Measurements from ENCODE around the gene REEP1. TPM values are rescaled to one million over a fixed set of nuclear protein-coding genes. Genes with fewer than 3 reads are reported as not detected.

Gene REEP1
- polyA plus RNA-seq, 1 donor, result 36.9 TPM

DNA sequence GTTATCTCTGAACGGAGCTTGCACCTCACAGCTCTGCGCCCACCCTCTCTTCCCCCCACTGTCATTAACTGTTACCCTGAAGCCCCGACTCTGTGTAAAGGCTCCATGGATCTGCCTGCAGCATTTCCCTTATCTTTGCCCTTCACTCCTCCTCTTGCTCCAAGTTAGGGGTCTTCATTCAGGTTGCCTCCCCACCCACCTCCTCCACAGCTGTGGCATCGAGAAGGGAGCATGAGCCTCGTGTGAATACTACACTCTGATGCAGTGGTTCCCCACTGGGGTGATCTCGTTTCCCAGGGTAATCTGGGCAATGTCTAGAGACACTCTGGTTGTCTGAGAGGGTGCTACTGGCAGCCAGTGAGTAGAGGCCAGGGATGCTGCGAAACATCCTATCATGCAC is 51.4 kb downstream of the REEP1 start:
- Histone ChIP-seq H3K4me1 (ENCODE audit: control insufficient read depth, insufficient read depth, low read length) (peaks cover 18% of the 10 kb centered on the region), H3K9me3 (ENCODE audit: control insufficient read depth, low read depth, low read length) (no peaks in the 10 kb centered on the region), H3K4me3 (ENCODE audit: low read length) (no peak overlapping the region), H3K27me3 (ENCODE audit: control insufficient read depth, insufficient read depth, low read length) (no peaks in the 10 kb centered on the region), H3K36me3 (ENCODE audit: control insufficient read depth, insufficient read depth, low read length) (no peaks in the 10 kb centered on the region), H3K27ac (ENCODE audit: low read length) (no peak overlapping the region)
- no peak for DNase-seq
- WGBS (ENCODE audit: insufficient coverage, low lambda C conversion rate), result no CpG with 5 or more reads among the region's 7 CpGs

DNA sequence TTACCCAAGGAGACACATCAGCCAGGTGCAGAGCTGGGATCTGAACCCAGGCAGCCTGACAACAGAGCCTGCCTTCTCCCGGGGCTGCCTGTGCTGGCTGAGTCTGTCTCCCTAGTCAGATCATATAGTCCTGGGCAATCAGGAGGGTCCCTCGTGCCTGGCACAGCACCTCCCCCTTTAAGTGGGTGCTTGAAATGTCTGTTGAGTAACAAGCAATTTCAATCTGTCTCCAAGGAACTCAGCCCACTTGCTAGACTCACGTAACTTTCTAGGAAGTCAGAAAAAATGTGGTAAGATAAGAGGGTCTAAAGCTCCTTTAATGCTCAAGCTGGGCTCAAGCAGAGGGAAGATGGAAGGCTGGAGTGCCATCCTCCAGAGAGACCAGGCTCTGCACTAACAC is 51.9 kb downstream of the REEP1 start:
- H3K4me1 ChIP-seq (ENCODE audit: control insufficient read depth, insufficient read depth, low read length), result peaks cover 18% of the 10 kb centered on the region
- no peak overlapping the region for H3K27ac ChIP-seq (ENCODE audit: low read length)
- peak in 1 of 2 donors; percentile 45 for DNase-seq
- H3K36me3 ChIP-seq (ENCODE audit: control insufficient read depth, insufficient read depth, low read length), result no peaks in the 10 kb centered on the region
- H3K9me3 ChIP-seq (ENCODE audit: control insufficient read depth, low read depth, low read length), result no peaks in the 10 kb centered on the region
- WGBS (ENCODE audit: insufficient coverage, low lambda C conversion rate), result no CpG with 5 or more reads among the region's 3 CpGs
- H3K4me3 ChIP-seq (ENCODE audit: low read length), result no peak overlapping the region
- H3K27me3 ChIP-seq (ENCODE audit: control insufficient read depth, insufficient read depth, low read length), result no peaks in the 10 kb centered on the region

DNA sequence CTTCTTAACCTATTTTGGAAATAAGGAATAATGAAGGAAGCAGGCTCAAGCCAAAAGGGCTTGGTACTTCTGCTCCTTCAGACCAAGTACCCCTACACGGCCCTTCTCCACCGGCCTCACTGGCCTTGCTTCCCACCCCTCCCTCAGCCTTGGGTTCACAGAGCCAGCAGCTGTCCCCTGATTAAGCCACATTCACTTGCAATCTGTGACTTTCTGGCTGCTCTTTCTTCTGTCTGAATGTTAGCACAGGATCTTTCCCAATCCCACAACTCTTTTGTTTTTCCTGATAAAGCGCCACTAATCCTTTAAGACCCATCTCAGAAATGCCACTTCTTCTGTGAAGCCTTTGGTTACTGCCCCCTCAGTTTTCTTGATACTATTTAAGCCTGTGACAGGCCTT is 52.4 kb downstream of the REEP1 start:
- H3K36me3 ChIP-seq (ENCODE audit: control insufficient read depth, insufficient read depth, low read length), result no peaks in the 10 kb centered on the region
- no peaks in the 10 kb centered on the region for H3K27me3 ChIP-seq (ENCODE audit: control insufficient read depth, insufficient read depth, low read length)
- peaks cover 19% of the 10 kb centered on the region for H3K4me1 ChIP-seq (ENCODE audit: control insufficient read depth, insufficient read depth, low read length)
- 100% methylated on average over 1 of the region's 3 CpGs for WGBS (ENCODE audit: insufficient coverage, low lambda C conversion rate)
- no peaks in the 10 kb centered on the region for H3K9me3 ChIP-seq (ENCODE audit: control insufficient read depth, low read depth, low read length)
- no peak for DNase-seq
- H3K27ac ChIP-seq (ENCODE audit: low read length), result no peak overlapping the region
- no peak overlapping the region for H3K4me3 ChIP-seq (ENCODE audit: low read length)

DNA sequence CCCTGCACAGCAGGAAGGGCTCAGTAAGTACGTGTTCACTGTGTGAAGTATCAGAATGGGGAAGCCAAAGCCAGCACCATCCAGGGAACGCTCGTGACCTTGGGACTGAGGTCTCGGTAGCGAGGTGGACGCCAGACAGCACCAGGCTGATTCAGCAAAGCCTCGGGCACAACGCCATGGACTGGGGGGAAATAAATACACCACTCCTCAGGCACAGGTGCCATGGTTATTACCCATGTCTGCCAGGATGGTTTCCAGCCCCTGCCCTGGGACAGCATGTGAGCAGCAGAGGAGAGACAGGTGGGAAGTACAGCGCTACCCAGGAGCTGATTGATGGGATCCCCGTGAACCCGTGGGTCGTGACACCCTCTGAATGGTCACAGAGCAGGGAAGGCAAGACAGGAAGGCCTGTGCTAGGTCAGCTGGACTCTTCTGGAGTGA is 53.0 kb downstream of the REEP1 start:
- peaks cover 25% of the 10 kb centered on the region for H3K4me1 ChIP-seq (ENCODE audit: control insufficient read depth, insufficient read depth, low read length)
- no peak overlapping the region for H3K27ac ChIP-seq (ENCODE audit: low read length)
- no CpG with 5 or more reads among the region's 12 CpGs for WGBS (ENCODE audit: insufficient coverage, low lambda C conversion rate)
- no peaks in the 10 kb centered on the region for H3K36me3 ChIP-seq (ENCODE audit: control insufficient read depth, insufficient read depth, low read length)
- no peak overlapping the region for H3K4me3 ChIP-seq (ENCODE audit: low read length)
- no peaks in the 10 kb centered on the region for H3K27me3 ChIP-seq (ENCODE audit: control insufficient read depth, insufficient read depth, low read length)
- no peak for DNase-seq
- no peaks in the 10 kb centered on the region for H3K9me3 ChIP-seq (ENCODE audit: control insufficient read depth, low read depth, low read length)

DNA sequence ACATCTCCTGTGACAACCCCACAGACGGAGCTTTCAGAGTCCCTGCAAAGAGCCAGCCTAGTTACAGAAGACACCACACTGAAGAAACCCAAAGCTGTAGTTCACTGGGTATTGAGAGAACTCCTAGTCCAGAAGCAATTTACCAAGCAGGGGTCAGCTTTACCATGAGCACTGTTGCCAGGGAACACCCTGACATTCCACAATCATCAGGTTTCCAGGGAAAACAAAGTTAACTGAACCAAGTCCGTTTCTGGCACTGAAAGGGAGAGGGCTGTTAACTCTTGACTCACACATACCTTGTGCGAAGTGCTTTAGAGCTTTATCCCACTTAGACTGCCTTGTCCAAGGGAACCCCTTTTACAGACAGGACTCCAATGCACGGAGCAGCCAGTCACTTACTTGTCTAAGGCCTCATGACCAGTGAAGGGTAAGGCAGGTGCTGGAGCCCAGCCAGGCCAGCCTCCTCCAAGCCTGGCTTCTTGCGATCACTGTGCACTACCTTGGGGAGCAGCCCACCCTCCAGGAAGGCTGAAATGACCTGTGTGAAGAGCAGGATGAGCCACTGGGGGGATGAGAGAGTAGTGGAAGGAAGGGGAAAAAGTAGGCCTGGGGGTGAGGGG is 53.9 kb downstream of the REEP1 start:
- WGBS (ENCODE audit: insufficient coverage, low lambda C conversion rate), result no CpG with 5 or more reads among the region's 5 CpGs
- Histone ChIP-seq H3K36me3 (ENCODE audit: control insufficient read depth, insufficient read depth, low read length) (no peaks in the 10 kb centered on the region), H3K4me3 (ENCODE audit: low read length) (no peak overlapping the region), H3K4me1 (ENCODE audit: control insufficient read depth, insufficient read depth, low read length) (peaks cover 26% of the 10 kb centered on the region), H3K27ac (ENCODE audit: low read length) (peak overlapping the region; percentile 45), H3K27me3 (ENCODE audit: control insufficient read depth, insufficient read depth, low read length) (no peaks in the 10 kb centered on the region), H3K9me3 (ENCODE audit: control insufficient read depth, low read depth, low read length) (no peaks in the 10 kb centered on the region)
- peak; percentile 75 to 84 for DNase-seq

DNA sequence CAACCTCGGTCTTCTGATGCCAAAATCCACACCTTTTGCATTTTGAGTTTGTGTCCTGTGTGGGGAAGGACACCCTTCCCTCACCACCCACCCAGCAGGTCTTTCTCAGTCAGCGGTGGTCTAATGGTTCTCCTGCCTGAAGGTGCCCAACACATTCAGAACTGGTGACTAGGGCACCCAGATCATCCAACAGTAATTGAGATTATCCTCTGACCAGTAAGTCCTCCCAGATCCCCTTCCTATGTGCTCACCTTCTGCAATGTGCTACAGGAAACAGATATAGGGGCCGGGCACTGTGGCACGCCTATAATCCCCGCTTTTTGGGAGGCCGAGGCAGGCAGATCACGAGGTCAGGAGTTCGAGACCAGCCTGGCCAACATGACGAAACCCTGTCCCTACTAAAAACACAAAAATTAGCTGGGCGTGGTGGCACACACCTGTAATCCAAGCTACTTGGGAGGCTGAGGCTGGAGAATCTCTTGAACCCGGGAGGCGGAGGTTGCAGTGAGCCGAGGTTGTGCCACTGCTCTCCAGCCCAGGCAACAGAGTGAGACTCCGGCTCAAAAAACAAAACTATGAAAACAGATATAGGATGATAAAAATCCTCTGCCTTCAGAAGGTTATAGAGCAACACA is 56.2 kb downstream of the REEP1 start:
- Histone ChIP-seq H3K36me3 (ENCODE audit: control insufficient read depth, insufficient read depth, low read length) (no peaks in the 10 kb centered on the region), H3K9me3 (ENCODE audit: control insufficient read depth, low read depth, low read length) (no peaks in the 10 kb centered on the region), H3K27ac (ENCODE audit: low read length) (no peak overlapping the region), H3K4me1 (ENCODE audit: control insufficient read depth, insufficient read depth, low read length) (peaks cover 31% of the 10 kb centered on the region), H3K27me3 (ENCODE audit: control insufficient read depth, insufficient read depth, low read length) (no peaks in the 10 kb centered on the region), H3K4me3 (ENCODE audit: low read length) (no peak overlapping the region)
- no CpG with 5 or more reads among the region's 14 CpGs for WGBS (ENCODE audit: insufficient coverage, low lambda C conversion rate)
- no peak for DNase-seq

DNA sequence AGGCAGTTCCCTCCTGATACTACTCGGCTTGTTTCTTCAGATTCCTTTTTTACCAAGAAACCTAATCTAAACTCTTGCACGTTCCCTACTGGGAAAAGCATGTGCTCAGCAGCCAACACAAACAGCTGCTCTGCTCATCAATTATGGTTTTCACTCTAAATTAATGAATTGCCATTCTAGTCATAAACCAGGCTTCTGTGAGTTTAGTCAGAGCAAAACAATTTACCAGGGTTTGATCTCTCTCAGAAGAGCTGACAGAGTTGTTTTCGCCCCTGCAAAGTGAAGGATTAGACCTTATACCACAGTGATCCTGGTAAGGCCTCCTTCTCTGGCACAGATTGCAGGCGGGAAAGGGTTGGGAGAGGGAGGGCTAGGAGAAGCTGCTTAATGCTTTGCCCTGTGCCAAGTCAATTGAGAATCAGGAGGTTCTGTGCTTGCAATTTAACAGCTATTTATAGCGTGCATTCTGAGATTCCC is 57.2 kb downstream of the REEP1 start:
- Histone ChIP-seq H3K4me3 (ENCODE audit: low read length) (no peak overlapping the region), H3K36me3 (ENCODE audit: control insufficient read depth, insufficient read depth, low read length) (no peaks in the 10 kb centered on the region), H3K27me3 (ENCODE audit: control insufficient read depth, insufficient read depth, low read length) (no peaks in the 10 kb centered on the region), H3K9me3 (ENCODE audit: control insufficient read depth, low read depth, low read length) (no peaks in the 10 kb centered on the region), H3K27ac (ENCODE audit: low read length) (no peak overlapping the region), H3K4me1 (ENCODE audit: control insufficient read depth, insufficient read depth, low read length) (peaks cover 41% of the 10 kb centered on the region)
- 20% methylated on average over 1 of the region's 5 CpGs for WGBS (ENCODE audit: insufficient coverage, low lambda C conversion rate)
- DNase-seq, result peak in 1 of 2 donors; percentile 42

DNA sequence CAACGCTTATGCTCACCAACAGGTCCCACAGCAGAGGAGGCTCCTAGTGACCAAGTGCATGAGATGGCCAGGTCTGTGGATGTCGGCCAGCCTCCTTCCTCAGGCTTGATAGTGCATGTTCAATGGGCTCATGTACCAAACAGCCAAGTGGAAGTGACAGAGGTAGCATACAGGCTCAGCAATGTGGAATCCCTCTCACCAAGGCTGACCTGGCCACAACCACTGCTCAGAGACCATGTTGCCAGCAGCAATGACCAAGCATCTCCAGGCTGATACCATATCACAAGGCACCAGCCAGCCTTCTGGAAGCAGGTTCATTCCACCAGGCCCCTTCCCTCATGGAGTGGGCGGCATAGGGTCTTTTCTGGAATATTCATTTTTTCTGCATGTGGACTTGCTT is 61.5 kb downstream of the REEP1 start:
- Histone ChIP-seq H3K9me3 (ENCODE audit: control insufficient read depth, low read depth, low read length) (peaks cover 8% of the 10 kb centered on the region), H3K27ac (ENCODE audit: low read length) (peak overlapping the region; percentile 85), H3K27me3 (ENCODE audit: control insufficient read depth, insufficient read depth, low read length) (no peaks in the 10 kb centered on the region), H3K4me3 (ENCODE audit: low read length) (no peak overlapping the region), H3K4me1 (ENCODE audit: control insufficient read depth, insufficient read depth, low read length) (peaks cover 33% of the 10 kb centered on the region), H3K36me3 (ENCODE audit: control insufficient read depth, insufficient read depth, low read length) (no peaks in the 10 kb centered on the region)
- no CpG with 5 or more reads among the region's 3 CpGs for WGBS (ENCODE audit: insufficient coverage, low lambda C conversion rate)
- no peak for DNase-seq

DNA sequence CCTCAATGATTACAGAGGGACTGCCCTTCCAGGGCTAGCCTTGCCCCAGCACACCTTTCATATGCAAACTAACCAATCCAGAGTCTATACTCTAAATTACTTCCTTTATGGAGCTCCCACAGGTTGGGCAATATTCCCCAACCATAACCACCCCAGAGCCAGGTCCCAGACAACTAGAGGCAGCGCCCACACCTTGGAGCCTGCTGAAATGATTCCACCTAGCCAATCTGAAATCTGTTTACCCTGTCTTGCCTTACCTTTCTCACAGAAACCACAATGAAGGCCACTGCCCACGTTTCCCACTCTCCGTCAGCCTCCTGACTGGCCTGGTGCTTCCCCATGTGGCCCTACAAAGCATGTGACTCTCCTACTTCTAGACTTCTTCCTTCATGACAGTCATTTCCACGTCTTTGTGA is 62.0 kb downstream of the REEP1 start:
- Histone ChIP-seq H3K27ac (ENCODE audit: low read length) (peak overlapping the region; percentile 85), H3K36me3 (ENCODE audit: control insufficient read depth, insufficient read depth, low read length) (no peaks in the 10 kb centered on the region), H3K4me1 (ENCODE audit: control insufficient read depth, insufficient read depth, low read length) (peaks cover 33% of the 10 kb centered on the region), H3K27me3 (ENCODE audit: control insufficient read depth, insufficient read depth, low read length) (no peaks in the 10 kb centered on the region), H3K9me3 (ENCODE audit: control insufficient read depth, low read depth, low read length) (peaks cover 11% of the 10 kb centered on the region), H3K4me3 (ENCODE audit: low read length) (no peak overlapping the region)
- no peak for DNase-seq
- WGBS (ENCODE audit: insufficient coverage, low lambda C conversion rate), result 90% methylated on average over 2 of the region's 4 CpGs

DNA sequence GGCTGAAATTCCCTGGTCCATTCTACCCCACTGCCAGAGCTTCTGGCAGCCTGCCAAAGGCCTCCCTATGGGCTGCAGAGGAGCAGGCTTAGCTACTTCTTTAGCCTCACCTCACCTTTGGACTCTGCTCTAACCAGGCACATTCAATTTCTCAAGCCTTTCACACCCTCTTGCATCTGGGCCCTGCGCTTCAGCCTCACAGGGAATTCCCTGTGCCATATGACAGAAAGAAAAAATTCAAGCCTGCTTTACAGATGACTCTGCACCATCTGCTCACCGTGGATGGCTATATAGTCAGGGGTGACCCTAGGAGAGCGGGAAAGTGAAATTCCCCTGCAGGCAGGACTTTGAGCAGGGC is 62.5 kb downstream of the REEP1 start:
- DNase-seq, result peak; percentile 93 to 97

More for the DNA sequence above, 62.5 kb downstream of the REEP1 start:
- H3K27me3 ChIP-seq (ENCODE audit: control insufficient read depth, insufficient read depth, low read length), result no peaks in the 10 kb centered on the region
- peak overlapping the region; percentile 85 for H3K27ac ChIP-seq (ENCODE audit: low read length)
- H3K4me1 ChIP-seq (ENCODE audit: control insufficient read depth, insufficient read depth, low read length), result peaks cover 32% of the 10 kb centered on the region
- WGBS (ENCODE audit: insufficient coverage, low lambda C conversion rate), result no CpG with 5 or more reads among the region's 3 CpGs
- H3K9me3 ChIP-seq (ENCODE audit: control insufficient read depth, low read depth, low read length), result peaks cover 11% of the 10 kb centered on the region
- H3K36me3 ChIP-seq (ENCODE audit: control insufficient read depth, insufficient read depth, low read length), result no peaks in the 10 kb centered on the region
- no peak overlapping the region for H3K4me3 ChIP-seq (ENCODE audit: low read length)
